Activated gamma-delta T cell treated with Interleukin-2 at 50 U/mL for 16 hours (primary cell): ENCODE results near the gene HLA-DRA.
A peak's percentile ranks its signal among the peaks of the same experiment; 100 is the strongest.

Experiments
- DNase-seq: peaks from one replicate; pipeline ENCODE4 v3.0.0-alpha.2; 2020

HLA-DRA gene

GRCh38 chr6:32439602-32440214 is at the start of gene HLA-DRA:
TSS of gene HLA-DRA (plus strand) at chr6:32439887. CDS start at chr6:32439951, 64 bp downstream.
- DNase-seq, result peak; percentile 12

GRCh38 chr6:32391505-32391904 is 48.2 kb upstream of the HLA-DRA start:
- no peak for DNase-seq

- no peak for DNase-seq
Observed at GRCh38 chr6:32393665-32394420, 45.8 kb upstream of the HLA-DRA start.

- DNase-seq, result no peak
Observed at GRCh38 chr6:32396028-32396427, 43.7 kb upstream of the HLA-DRA start.

- no peak for DNase-seq
Observed at GRCh38 chr6:32397252-32397920, 42.3 kb upstream of the HLA-DRA start.

GRCh38 chr6:32401284-32401963 is 38.3 kb upstream of the HLA-DRA start:
- no peak for DNase-seq

- DNase-seq, result no peak
Observed at GRCh38 chr6:32402812-32403211, 36.9 kb upstream of the HLA-DRA start.

- DNase-seq, result no peak
Observed at GRCh38 chr6:32405656-32406055, 34.0 kb upstream of the HLA-DRA start.

GRCh38 chr6:32406197-32406596 is 33.5 kb upstream of the HLA-DRA start:
- no peak for DNase-seq

GRCh38 chr6:32406857-32407256 is 32.8 kb upstream of the HLA-DRA start, which contains the start of gene BTNL2:
TSS of gene BTNL2 (minus strand) at chr6:32407181. CDS start at chr6:32407123, 58 bp downstream.
- no peak for DNase-seq

- DNase-seq, result no peak
Observed at GRCh38 chr6:32410906-32411305, 28.8 kb upstream of the HLA-DRA start.

GRCh38 chr6:32411566-32412327 is 27.9 kb upstream of the HLA-DRA start:
- no peak for DNase-seq

GRCh38 chr6:32413427-32414047 is 26.1 kb upstream of the HLA-DRA start:
- peak; percentile 86 for DNase-seq

- DNase-seq, result peak; percentile 75
Observed at GRCh38 chr6:32415521-32416019, 24.1 kb upstream of the HLA-DRA start.

GRCh38 chr6:32416036-32416435 is 23.7 kb upstream of the HLA-DRA start:
- no peak for DNase-seq

GRCh38 chr6:32424589-32425300 is 14.9 kb upstream of the HLA-DRA start:
- DNase-seq, result no peak

- DNase-seq, result no peak
Observed at GRCh38 chr6:32426338-32426737, 13.3 kb upstream of the HLA-DRA start.

- DNase-seq, result no peak
Observed at GRCh38 chr6:32427218-32427617, 12.5 kb upstream of the HLA-DRA start.

- DNase-seq, result no peak
Observed at GRCh38 chr6:32427934-32428474, 11.7 kb upstream of the HLA-DRA start.

GRCh38 chr6:32430179-32430578 is 9.5 kb upstream of the HLA-DRA start:
- DNase-seq, result no peak

GRCh38 chr6:32431142-32431541 is 8.5 kb upstream of the HLA-DRA start:
- no peak for DNase-seq
